GM21390 (cell line): ENCODE results near the gene LRBA.
"Not testable (repeated sequence)": the region's sequence is repeated elsewhere in the genome, so short reads cannot be mapped to it uniquely, and the experiment has no call there.

ENCODE experiments used
- ATAC-seq: cut with Tn5 transposase; IDR thresholded peaks from one replicate; pipeline ENCODE4 v1.9.1; 2021; ENCODE audit not compliant: unreplicated experiment

LRBA gene

GRCh38 chr4:150683775-150684350 lies 331.2 kb downstream of the LRBA start:
- ATAC-seq, result no peak

- no peak for ATAC-seq
Measured at GRCh38 chr4:150682126-150682525, 333.0 kb downstream of the LRBA start.

GRCh38 chr4:150681063-150681462 lies 334.0 kb downstream of the LRBA start:
- no peak for ATAC-seq

- ATAC-seq, result no peak
Measured at GRCh38 chr4:150680651-150681050, 334.4 kb downstream of the LRBA start.

GRCh38 chr4:150679765-150680343 lies 335.2 kb downstream of the LRBA start:
- no peak for ATAC-seq

GRCh38 chr4:150679018-150679764 lies 335.9 kb downstream of the LRBA start:
- no peak for ATAC-seq

GRCh38 chr4:150673793-150674192 lies 341.3 kb downstream of the LRBA start:
- no peak for ATAC-seq

GRCh38 chr4:150668824-150669223 lies 346.3 kb downstream of the LRBA start:
- ATAC-seq, result no peak

GRCh38 chr4:150664935-150665334 lies 350.1 kb downstream of the LRBA start:
- ATAC-seq, result no peak

- ATAC-seq, result no peak
Measured at GRCh38 chr4:150662686-150663085, 352.4 kb downstream of the LRBA start.

- not testable (repeated sequence) for ATAC-seq
Measured at GRCh38 chr4:150661551-150661950, 353.5 kb downstream of the LRBA start.

GRCh38 chr4:150658258-150658657 lies 356.8 kb downstream of the LRBA start:
- ATAC-seq, result not testable (repeated sequence)

GRCh38 chr4:150656891-150657290 lies 358.2 kb downstream of the LRBA start:
- ATAC-seq, result no peak

GRCh38 chr4:150650751-150651150 lies 364.3 kb downstream of the LRBA start:
- ATAC-seq, result no peak

- no peak for ATAC-seq
Measured at GRCh38 chr4:150648123-150648522, 367.0 kb downstream of the LRBA start.

- ATAC-seq, result no peak
Measured at GRCh38 chr4:150647008-150647407, 368.1 kb downstream of the LRBA start.

- no peak for ATAC-seq
Measured at GRCh38 chr4:150641612-150642011, 373.5 kb downstream of the LRBA start.

- ATAC-seq, result no peak
Measured at GRCh38 chr4:150632639-150633038, 382.4 kb downstream of the LRBA start.

- no peak for ATAC-seq
Measured at GRCh38 chr4:150628073-150628472, 387.0 kb downstream of the LRBA start.

- ATAC-seq, result no peak
Measured at GRCh38 chr4:150625033-150625432, 390.1 kb downstream of the LRBA start.

- no peak for ATAC-seq
Measured at GRCh38 chr4:150624055-150624454, 391.0 kb downstream of the LRBA start.

- no peak for ATAC-seq
Measured at GRCh38 chr4:150619042-150619441, 396.0 kb downstream of the LRBA start.
